HG03521 (cell line): Measurements from ENCODE around the gene CYB5A.
"Not testable (repeated sequence)": the region's sequence is repeated elsewhere in the genome, so short reads cannot be mapped to it uniquely, and the experiment has no call there.

Experiments
- ATAC-seq: cut with Tn5 transposase; IDR thresholded peaks from one replicate; pipeline ENCODE4 v1.9.1; 2021; ENCODE audit warnings: mild to moderate bottlenecking, moderate library complexity; ENCODE audit not compliant: unreplicated experiment

The CYB5A gene

DNA sequence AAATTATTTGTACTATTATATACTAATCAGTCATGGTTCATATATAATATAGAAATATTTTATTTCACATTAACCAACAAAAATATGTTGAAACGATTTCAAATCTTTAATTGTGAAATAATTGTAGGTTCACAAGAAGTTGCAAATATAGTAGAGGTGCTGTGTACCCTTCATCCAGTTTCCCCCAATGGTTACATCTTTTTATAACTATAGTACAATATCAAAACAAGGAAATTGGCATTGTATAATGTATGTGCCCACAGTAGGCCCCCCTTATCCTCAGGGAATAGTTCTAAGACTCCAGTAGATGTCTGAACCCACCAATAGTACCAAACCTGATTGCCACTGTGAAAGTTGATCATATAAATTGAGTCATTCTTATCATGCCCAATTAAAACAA is 7.4 kb upstream of the CYB5A start:
- no peak for ATAC-seq

GRCh38 chr18:74294526-74294925 is 2.8 kb upstream of the CYB5A start:
- ATAC-seq, result no peak

DNA sequence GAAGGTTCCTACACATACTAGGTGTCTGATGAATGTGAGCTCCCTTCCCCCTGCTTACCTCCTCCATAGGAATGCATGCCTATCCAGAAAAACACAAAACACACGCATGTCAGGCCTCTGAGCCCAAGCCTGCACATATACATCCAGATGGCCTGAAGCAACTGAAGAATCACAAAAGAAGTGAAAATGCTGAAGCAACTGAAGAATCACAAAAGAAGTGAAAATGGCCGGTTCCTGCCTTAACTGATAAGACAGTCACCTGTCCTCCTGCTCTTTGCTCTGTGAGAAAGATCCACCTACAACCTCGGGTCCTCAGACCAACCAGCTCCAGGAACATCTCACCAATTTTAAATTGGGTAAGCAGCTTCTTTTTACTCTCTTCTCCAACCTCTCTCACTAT is 1.2 kb upstream of the CYB5A start:
- not testable (repeated sequence) for ATAC-seq

DNA sequence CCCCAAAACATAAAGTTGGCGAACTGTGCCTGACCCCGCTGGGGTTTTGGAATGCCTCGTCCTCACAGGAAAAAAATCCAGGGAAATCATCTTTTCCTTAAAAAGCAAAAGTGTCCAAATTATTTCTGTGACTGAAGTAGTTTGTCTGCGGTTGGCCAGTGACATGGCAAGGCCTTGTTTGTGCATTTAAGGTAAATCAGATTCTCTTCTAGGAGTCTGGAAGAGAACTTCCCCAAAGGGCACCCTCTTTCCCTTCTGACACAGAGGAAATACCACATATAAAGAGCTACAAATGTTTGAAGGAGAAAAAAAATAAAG is 737 bp upstream of the CYB5A start:
- no peak for ATAC-seq

DNA sequence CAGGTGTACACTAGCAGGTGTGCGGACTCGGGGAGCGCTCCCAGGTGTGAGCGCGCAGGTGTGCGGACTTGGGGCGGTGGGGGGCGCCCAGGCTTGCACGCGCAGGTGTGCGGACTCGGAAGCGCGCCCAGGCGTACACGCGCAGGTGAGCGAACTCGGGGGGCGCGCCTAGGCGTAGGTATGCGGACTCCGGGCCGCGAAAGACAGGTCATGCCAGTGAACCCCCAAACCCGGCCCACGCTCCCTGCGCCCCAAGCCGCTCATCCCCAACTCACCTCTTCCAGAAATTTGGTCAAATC is 342 bp downstream of the CYB5A start:
- ATAC-seq, result no peak

GRCh38 chr18:74290794-74291471 is 830 bp downstream of the CYB5A start:
- no peak for ATAC-seq

DNA sequence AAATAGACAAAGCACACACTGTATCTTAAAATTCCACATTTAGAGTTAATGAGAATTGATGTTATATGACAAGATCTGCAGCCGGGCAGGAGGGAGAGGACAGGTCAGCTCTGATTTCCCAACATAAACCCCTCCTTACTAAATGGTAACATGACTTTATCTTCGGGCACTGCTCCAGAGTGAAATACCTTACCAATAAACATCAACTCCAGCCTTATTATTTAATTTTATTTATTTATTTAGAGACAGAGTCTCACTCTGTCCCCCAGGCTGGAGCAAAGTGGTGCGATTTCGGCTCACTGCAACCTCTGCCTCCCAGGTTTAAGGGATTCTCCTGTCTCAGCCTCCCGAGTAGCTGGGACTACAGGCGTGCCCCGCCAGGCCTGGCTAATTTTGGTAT is 1.7 kb downstream of the CYB5A start:
- ATAC-seq, result no peak

DNA sequence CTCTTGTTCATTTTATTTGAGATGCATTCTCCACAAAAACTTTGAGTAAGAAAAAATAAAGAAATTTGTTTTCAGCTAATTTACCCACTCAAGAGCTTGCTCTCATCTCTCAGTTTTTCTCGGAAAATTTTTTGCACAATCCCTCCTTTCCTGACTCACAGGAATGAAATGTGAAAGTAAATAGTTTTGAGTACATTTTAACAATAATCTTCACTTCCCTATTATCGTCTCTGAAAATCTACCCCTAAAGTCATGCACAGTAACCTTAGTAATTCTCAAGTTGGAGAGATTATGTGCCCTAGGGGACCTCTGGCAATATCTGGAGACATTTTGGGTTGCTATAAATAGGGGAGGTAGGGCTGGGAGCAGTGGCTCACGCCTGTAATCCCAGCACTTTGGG is 2.6 kb downstream of the CYB5A start:
- no peak for ATAC-seq

DNA sequence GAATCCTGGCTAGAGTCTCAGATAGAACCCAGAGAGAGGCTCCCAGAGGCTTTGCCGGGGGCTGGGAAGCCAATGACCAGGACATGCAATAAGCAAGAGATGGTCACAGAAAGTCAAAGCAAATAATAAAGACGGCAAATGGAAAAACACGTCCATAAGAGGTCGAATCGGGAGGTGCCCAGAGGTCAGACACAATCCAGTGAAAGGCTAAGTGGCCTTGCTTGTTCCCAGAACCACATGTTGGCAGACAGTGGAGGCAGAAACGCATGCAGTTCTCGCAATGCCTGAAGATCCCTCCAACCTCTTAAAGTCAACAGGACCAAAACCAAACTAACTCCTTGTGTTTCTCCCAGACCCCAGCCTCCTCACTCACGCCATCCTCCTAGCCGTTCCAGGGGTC is 3.0 kb downstream of the CYB5A start:
- no peak for ATAC-seq

DNA sequence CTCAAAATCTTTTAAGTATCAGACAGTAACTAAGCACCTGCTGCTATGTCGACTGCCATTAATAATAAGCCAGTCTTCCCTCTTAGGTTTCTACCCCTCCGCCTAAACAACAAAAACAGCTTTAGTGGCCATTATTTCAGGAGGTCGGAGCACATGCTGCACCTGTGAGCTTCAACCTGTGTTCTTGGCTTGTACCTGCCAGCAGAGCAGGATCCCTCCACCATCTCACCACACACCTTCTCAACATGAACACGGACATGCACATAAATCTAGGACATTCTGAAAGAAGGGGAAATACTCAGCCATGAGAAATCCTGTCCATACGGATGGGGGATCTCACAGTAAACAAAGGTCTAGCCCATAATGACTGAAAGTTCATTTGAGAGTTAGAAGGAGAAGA is 3.7 kb downstream of the CYB5A start:
- ATAC-seq, result no peak

DNA sequence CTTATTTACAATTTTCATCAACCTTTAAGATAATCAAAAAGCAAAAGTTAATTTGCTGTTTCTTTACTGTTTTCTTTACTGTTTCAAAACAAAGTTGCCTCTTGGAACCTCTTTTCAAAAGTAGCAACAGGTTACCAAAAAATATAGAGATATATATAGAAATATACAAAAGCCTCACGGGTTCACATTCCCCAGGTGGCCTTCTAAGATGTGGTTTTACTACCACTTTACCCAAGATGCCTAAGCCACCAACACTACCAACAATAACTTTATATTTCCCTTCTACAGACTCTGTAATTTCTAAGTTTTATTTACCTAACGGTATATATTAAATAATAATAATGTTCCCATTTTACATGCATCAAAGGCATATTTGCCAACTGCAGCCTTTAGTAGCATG is 4.9 kb downstream of the CYB5A start:
- ATAC-seq, result no peak

DNA sequence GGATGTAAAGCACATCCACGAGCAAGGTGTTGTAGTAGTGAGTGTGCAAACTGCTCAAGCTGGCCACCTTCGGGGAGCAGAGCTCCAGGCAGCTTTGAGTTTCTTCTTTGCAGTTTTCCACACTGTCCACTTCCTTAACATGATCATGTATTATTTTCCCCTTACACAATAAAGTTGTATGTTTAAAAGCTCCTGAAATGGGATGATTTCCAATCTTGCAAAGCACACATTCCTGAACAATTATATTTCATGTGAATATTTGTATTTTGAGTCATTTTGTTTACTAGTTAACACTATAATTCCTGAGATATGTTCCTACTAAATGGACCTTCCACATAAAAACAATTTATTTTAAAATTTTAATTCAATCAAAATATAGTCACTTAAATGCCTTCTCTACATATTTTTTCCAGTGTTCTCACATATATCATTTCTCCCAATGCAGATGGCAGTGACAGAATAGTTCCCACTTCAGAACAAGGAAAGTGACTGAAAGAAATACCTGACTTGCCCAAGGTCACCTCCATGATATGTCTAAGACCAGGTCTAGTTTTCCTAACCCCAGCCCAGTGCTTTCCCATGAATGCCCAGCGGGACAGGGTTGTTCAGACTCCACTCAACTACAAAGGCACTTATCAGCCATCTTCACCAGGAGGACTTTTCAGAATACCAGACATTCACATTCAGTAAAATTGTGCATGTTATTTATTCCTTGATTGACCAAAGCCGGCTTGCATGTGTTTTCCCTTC is 5.5 kb downstream of the CYB5A start:
- ATAC-seq, result no peak

DNA sequence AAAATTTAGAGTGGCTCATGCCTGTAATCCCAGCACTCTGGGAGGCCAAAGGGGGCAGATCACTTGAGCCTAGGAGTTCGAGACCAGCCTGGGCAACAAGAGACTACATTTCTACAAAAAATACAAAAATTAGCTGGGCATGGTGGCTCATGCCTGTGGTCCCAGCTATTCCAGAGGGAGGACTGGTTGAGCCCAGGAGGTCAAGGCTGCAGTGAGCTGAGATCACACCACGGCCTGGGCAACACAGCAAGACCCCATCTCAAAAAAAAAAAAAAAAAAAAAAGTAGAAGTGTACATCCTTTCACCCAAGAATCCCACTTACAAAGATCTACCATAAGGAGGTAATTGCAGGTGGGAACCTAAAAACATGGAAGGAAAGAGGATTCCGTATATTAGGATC is 6.2 kb downstream of the CYB5A start:
- not testable (repeated sequence) for ATAC-seq

DNA sequence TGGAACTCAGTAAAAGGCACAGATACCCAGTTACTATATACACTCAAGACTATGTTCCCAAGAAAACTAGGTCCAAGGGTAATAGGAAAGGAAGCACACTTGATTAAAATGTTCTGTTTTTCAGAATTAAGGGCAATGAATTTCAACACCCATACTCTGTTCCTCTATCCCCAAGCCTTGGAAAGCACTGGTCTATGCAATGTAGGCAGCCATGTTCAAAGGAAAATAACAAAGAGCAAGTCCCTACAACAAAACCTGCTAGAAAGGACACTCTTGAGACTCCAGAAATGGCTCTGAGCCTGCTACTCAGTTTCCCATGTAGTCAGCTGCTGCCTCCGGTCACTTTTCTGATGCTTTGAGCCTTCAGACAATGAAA is 6.8 kb downstream of the CYB5A start:
- no peak for ATAC-seq

DNA sequence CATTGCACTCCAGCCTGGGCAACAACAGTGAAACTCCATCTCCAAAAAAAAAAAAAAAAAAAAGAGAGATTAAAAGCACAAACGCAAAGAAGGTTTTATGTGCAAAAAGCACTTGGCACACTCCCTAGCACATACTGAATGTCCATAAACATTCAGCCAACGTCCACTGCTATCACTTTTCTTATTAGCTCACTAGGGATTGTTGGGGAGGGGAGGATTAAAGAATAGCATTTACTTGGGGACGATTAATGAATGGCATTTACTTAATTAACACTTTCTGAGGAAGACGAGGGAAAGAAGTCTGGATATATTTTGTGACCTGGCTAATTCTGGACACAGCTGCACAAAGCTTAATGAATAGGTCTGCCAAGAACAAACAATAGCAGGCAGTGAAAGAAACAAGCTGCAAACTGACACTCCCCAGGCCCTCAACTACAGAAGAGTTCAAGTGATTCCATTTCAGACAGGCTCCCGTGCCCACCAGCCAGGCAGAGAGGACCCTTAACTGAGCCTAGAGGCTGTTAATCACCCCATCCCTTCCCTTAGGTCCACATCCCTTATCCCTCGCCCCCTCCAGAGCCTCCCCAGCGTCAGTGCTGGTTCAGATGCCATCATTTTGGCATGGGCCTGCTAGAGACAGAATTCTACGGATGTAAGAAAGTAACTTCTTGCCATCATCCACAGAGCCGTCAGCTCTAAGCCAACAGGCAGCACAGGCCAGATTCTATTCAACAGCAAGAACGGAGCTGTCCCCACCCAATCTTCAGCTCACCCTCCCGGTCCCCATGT is 7.4 kb downstream of the CYB5A start:
- no peak for ATAC-seq

DNA sequence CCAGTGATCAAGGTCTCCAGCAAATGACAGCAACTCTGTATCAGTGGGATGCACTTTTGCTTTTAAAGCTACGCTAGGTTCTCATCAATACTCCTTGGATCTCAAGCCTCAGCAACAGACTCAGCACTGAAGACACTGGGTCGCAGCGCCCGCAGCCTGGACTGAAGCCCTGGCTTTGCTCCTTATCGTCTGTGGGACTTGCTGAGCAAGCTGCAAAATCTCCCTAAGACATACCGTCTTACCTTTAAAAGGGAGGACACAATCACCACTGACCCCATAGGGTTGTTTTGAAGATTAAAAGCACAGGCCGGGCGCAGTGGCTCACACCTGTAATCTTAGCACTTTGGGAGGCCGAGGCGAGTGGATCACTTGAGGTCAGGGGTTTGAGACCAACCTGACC is 8.1 kb downstream of the CYB5A start:
- ATAC-seq, result no peak

- ATAC-seq, result no peak
These were observed 8.8 kb downstream of the CYB5A start for GRCh38 chr18:74282755-74283554.

- ATAC-seq, result no peak
These were observed 9.6 kb downstream of the CYB5A start for GRCh38 chr18:74281980-74282754.

GRCh38 chr18:74281011-74281979 is 10.5 kb downstream of the CYB5A start:
- ATAC-seq, result no peak

DNA sequence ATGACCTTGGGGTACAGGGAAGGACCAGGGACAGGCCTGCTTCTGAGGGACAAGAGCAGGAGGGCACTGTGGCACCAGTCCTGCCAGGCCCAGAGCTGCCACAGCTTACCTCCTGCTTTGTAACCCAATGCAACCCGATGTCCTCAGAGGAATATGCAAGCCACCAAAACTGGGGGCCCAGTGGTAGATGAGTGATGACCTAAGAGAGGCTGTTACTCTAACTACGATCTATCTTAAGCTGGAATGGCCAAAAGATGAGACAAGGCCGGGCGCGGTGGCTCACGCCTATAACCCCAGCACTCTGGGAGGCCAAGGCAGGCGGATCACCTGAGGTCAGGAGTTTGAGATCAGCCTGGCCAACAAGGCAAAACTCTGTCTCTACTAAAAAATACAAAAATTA is 12.8 kb downstream of the CYB5A start:
- ATAC-seq, result no peak
